AG10803 (cell line): Measurements from ENCODE around the gene RMDN2.
A peak's percentile ranks its signal among the peaks of the same experiment; 100 is the strongest.

Source experiments
- DNase-seq: peaks from one replicate; pipeline ENCODE4 v3.0.0; 2010; ENCODE audit warnings: low read depth
- H3K4me3 ChIP-seq: 2 replicates; pipeline ENCODE4 v1.5.1; 2011; ENCODE audit warnings: mild to moderate bottlenecking, low read length, control low read depth
- CTCF ChIP-seq: conservative IDR thresholded peaks from 2 replicates; pipeline ENCODE4 v1.5.1; 2011; ENCODE audit warnings: mild to moderate bottlenecking, low read length, control low read depth, inconsistent platforms

RMDN2 gene

GRCh38 chr2:37891846-37892435 lies 33.1 kb upstream of the RMDN2 start:
- no peak overlapping the region for H3K4me3 ChIP-seq
- no peak for TF ChIP-seq CTCF
- peak; percentile 29 for DNase-seq

- H3K4me3 ChIP-seq = no peak overlapping the region
Measured at GRCh38 chr2:37892436-37893114, 32.5 kb upstream of the RMDN2 start.

GRCh38 chr2:37893327-37893726 lies 31.8 kb upstream of the RMDN2 start:
- DNase-seq = no peak
- no peak overlapping the region for H3K4me3 ChIP-seq
- no peak for TF ChIP-seq CTCF

More at GRCh38 chr2:37892436-37893114, 32.5 kb upstream of the RMDN2 start:
- peak; percentile 22 for DNase-seq
- TF ChIP-seq CTCF = no peak

- TF ChIP-seq CTCF = no peak
- no peak for DNase-seq
- no peak overlapping the region for H3K4me3 ChIP-seq
Measured at GRCh38 chr2:37894047-37894446, 31.0 kb upstream of the RMDN2 start.

GRCh38 chr2:37894601-37895000 lies 30.5 kb upstream of the RMDN2 start:
- DNase-seq = peak; percentile 76
- H3K4me3 ChIP-seq = no peak overlapping the region
- no peak for TF ChIP-seq CTCF

GRCh38 chr2:37895140-37895539 lies 29.9 kb upstream of the RMDN2 start:
- no peak for TF ChIP-seq CTCF
- no peak overlapping the region for H3K4me3 ChIP-seq
- DNase-seq = no peak

- TF ChIP-seq CTCF = no peak; the same call in 1 of the 2 replicates
- DNase-seq = peak; percentile 22
- H3K4me3 ChIP-seq = no peak overlapping the region
Measured at GRCh38 chr2:37896319-37896718, 28.8 kb upstream of the RMDN2 start.
